ENCODE data around the gene RUSF1.

The RUSF1 gene

DNA sequence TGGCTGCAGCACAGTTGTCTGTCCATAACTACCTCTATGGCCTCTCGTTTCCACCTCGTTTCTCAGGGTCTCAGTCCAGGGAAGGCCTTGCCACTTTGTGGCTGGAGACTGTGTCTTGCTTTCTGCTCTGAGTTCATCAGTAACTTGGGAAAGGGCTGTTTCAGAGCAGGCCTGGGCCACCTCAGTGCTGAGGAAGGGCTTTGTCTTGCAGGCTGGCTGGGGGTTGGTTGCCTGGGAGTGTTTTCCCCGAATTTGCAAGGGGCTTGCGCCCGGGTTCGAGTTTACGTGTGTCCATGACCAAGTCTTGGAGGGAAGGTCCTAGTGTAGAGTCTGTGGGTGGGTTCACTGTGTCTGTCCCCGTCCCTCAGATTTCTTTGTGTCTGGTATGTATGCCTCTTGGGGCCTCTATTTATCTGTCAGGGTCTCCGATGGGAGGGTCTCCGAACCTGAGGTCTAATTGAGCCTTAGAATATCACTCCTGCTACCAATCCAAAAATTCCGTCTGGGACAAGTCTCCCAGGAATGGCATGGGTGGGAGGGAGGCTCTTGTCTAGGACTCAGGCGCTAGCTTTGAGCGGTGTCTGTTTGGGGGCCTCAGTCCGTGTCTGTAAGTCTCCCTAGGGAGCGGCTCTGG is 36.8 kb downstream of the RUSF1 start:
- no peak for DNase-seq (ENCODE audit: low read depth)

GRCh38 chr16:31470615-31471014 is 37.6 kb downstream of the RUSF1 start:
- DNase-seq (ENCODE audit: low read depth) = no peak

DNA sequence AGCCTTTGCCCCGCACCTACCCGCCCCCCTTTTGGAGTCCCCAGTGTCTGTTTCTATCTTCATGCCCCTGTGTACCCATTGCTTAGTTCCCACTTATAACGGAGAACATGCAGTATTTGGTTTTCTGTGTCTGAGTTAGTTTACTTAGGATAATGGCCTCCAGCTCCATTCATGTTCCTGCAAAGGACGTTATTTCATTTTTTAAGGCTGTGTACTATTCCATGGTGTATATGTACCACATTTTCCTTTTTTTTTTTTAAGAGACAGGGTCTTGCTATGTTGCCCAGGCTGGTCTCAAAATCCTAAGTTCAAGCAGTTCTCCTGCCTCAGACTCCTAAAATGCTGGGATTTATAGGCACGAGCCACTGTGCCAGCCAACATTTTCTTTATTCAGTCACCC is 40.3 kb downstream of the RUSF1 start:
- no peak for DNase-seq (ENCODE audit: low read depth)

- DNase-seq (ENCODE audit: low read depth) = no peak
Observed at GRCh38 chr16:31467151-31467773, 40.9 kb downstream of the RUSF1 start.

GRCh38 chr16:31466381-31466841 is 41.8 kb downstream of the RUSF1 start:
- DNase-seq (ENCODE audit: low read depth) = no peak

GRCh38 chr16:31465788-31466370 is 42.3 kb downstream of the RUSF1 start:
- DNase-seq (ENCODE audit: low read depth) = no peak

GRCh38 chr16:31464781-31465260 is 43.4 kb downstream of the RUSF1 start:
- no peak for DNase-seq (ENCODE audit: low read depth)

DNA sequence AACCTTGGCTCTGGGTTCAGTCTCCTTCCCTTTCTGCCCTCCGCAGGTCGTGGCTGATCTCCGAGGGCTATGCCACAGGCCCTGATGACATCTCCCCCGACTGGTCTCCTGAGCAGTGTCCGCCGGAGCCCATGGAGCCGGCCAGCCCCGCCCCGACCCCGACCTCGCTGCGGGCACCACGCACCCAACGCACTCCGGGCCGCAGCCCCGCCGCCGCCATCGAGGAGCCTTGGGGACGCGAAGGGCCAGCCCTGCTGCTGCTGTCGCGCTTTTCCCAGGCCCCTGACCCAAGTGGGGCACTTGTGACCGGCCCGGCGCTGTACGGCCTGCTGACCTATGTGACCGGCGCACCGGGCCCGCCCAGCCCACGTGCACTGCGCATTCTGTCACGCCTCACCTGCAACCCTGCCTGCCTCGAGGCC is 43.8 kb downstream of the RUSF1 start:
- no peak for DNase-seq (ENCODE audit: low read depth)

DNA sequence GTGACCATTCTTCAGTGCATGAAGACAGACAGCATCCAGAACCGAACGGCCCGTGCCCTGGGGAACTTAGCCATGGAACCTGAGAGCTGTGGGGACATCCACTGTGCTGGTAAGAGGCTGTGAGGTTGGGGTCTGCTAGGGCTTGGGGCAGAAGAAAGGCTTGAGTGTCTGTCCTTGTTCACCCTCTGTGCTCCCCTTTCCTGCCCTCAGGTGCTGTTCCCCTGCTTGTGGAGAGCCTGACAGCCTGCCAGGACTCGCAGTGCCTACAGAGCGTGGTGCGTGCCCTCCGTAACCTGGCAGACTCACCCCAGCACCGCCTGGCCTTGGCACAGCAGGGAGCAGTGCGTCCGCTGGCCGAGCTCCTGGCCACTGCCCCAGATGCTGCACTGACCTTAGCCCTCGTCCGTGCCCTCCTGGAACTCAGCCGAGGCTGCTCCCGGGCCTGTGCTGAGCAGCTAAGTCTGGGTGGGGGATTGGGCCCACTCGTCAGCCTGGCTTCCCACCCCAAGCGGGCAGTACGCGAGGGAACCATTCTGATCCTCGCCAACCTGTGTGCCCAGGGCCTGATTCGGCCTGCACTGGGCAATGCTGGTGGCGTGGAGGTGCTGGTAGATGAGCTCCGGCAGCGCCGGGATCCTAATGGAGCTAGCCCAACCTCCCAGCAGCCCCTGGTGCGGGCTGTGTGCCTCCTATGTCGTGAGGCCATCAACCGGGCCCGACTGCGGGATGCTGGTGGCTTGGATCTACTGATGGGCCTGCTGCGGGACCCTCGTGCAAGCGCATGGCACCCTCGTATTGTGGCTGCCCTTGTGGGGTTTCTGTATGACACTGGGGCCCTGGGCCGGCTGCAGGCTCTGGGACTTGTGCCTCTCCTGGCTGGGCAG is 46.0 kb downstream of the RUSF1 start:
- DNase-seq (ENCODE audit: low read depth) = no peak

- no peak for DNase-seq (ENCODE audit: low read depth)
Observed at GRCh38 chr16:31461201-31461920, 46.8 kb downstream of the RUSF1 start.

DNA sequence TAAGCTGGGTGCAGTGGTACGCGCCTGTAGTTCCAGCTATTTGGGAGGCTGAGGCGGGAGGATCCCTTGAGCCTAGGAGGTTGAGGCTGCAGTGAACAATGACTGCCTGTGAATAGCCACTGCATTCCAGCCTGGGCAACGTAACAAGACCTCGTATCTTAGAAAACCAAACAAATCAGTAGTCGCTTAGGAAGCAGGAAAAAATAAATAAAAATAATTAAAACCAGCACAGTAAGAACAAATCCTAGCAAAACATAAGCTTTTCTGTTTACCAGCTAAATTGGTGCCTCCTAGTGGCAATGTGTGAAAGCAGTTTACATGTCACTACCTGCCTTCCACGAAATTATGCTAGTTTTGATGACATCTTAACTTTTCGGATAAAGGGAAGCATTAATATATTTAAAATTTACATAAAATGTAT is 47.6 kb downstream of the RUSF1 start:
- DNase-seq (ENCODE audit: low read depth) = no peak

- peak; percentile 97 for DNase-seq (ENCODE audit: low read depth)
Observed at GRCh38 chr16:31459687-31460581, 48.3 kb downstream of the RUSF1 start.

- peak; percentile 96 for DNase-seq (ENCODE audit: low read depth)
Observed at GRCh38 chr16:31458844-31459686, 49.1 kb downstream of the RUSF1 start, which contains the start of gene ARMC5. TSS of gene ARMC5 (plus strand) at chr16:31459501. CDS start at chr16:31459525, 24 bp downstream.

- no peak for DNase-seq (ENCODE audit: low read depth)
Observed at GRCh38 chr16:31458073-31458843, 49.9 kb downstream of the RUSF1 start.

DNA sequence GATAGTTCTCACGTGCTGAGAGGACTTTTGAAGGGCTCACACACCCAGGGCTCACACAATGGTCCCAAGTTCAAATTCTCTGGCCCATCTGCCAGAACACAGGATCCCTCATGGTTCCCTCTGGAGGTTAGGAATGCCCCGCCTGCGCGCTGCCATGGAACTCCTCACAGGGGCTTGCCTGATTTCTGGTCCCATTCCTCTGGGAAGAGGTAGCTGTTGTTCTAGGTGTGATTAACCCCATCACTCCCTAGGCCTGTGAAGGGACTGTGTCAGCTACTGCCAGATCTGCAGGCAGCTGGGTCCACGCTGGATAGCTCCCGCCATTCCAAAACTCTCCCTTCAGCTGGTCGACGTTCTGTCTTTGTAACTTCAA is 51.2 kb downstream of the RUSF1 start:
- DNase-seq (ENCODE audit: low read depth) = no peak

GRCh38 chr16:31455601-31456314 is 52.4 kb downstream of the RUSF1 start:
- DNase-seq (ENCODE audit: low read depth) = no peak

GRCh38 chr16:31453255-31454204 is 54.7 kb downstream of the RUSF1 start:
- no peak for DNase-seq (ENCODE audit: low read depth)

Measured in stromal cell of bone marrow (primary cell).